Liver (tissue), 9 donors: ENCODE measurements around the gene PIGO. TPM values are rescaled to one million over a fixed set of nuclear protein-coding genes. Genes with fewer than 3 reads are reported as not detected.
A peak's percentile ranks its signal among the peaks of the same experiment; 100 is the strongest.

Experiments used
- DNase-seq: peaks from one replicate; pipeline ENCODE4 v3.0.0-alpha.2; 2017; ENCODE audit warnings: low spot score
- H3K27ac ChIP-seq, 2 donors: one replicate each; pipeline ENCODE4 v1.7.0; 2013; ENCODE audit warnings: inconsistent platforms in 2 of 2, low read length in 2 of 2, control low read depth in 1 of 2, low read depth in 1 of 2, mild to moderate bottlenecking in 1 of 2
- H3K27me3 ChIP-seq, 4 donors: one replicate each; pipeline versions ENCODE4 v1.6.1 to v1.7.0; 2013; ENCODE audit warnings: low read length in 3 of 4, inconsistent platforms in 1 of 4, mild to moderate bottlenecking in 1 of 4, moderate library complexity in 1 of 4; ENCODE audit not compliant: control insufficient read depth in 4 of 4, insufficient read depth in 4 of 4
- H3K36me3 ChIP-seq, 4 donors: one replicate each; pipeline versions ENCODE4 v1.6.1 to v1.7.0; 2013; ENCODE audit warnings: low read length in 3 of 4, mild to moderate bottlenecking in 3 of 4, low read depth in 1 of 4, moderate library complexity in 1 of 4; ENCODE audit not compliant: control insufficient read depth in 4 of 4, insufficient read depth in 3 of 4
- H3K4me1 ChIP-seq, 4 donors: one replicate each; pipeline versions ENCODE4 v1.6.1 to v1.7.0; 2013; ENCODE audit warnings: low read length in 3 of 4, mild to moderate bottlenecking in 3 of 4, moderate library complexity in 1 of 4; ENCODE audit not compliant: control insufficient read depth in 4 of 4, insufficient read depth in 4 of 4
- H3K4me3 ChIP-seq, 3 donors: one replicate each; pipeline versions ENCODE4 v1.6.1 to v1.7.0; 2013; ENCODE audit warnings: low read length in 3 of 3, control low read depth in 1 of 3, low read depth in 1 of 3, mild to moderate bottlenecking in 1 of 3
- H3K9ac ChIP-seq, 2 donors: one replicate each; pipeline ENCODE4 v1.7.0; 2013; ENCODE audit warnings: low read length in 2 of 2, mild to moderate bottlenecking in 2 of 2, moderate library complexity in 2 of 2, control low read depth in 1 of 2, low read depth in 1 of 2
- H3K9me3 ChIP-seq, 4 donors: one replicate each; pipeline versions ENCODE4 v1.6.1 to v1.7.0; 2013; ENCODE audit warnings: low read length in 3 of 4; ENCODE audit not compliant: control insufficient read depth in 4 of 4
- ATF3 ChIP-seq: IDR thresholded peaks from 2 replicates; pipeline ENCODE4 v1.6.1; 2016; ENCODE audit warnings: antibody characterized with exemption
- CTCF ChIP-seq: fragments of 150-350 bp; IDR thresholded peaks from 2 replicates; pipeline ENCODE4 v1.5.1; 2017; ENCODE audit warnings: improper control_type of control experiment, low read depth, low read length; ENCODE audit not compliant: missing input control
- EGR1 ChIP-seq, 2 donors: IDR thresholded peaks; 2 replicates each; pipeline ENCODE4 v1.6.1; 2016 to 2018; ENCODE audit warnings: antibody characterized with exemption in 2 of 2, low read depth in 2 of 2
- FOXA1 ChIP-seq: IDR thresholded peaks from 2 replicates; pipeline ENCODE4 v1.6.1; 2016; ENCODE audit warnings: antibody characterized with exemption
- FOXA2 ChIP-seq: IDR thresholded peaks from 2 replicates; pipeline ENCODE4 v1.6.1; 2016; ENCODE audit warnings: antibody characterized with exemption
- GABPA ChIP-seq, 2 donors: IDR thresholded peaks in 1 of 2; conservative IDR thresholded peaks in 1 of 2; 2 replicates each; pipeline ENCODE4 v1.6.1; 2016; ENCODE audit warnings: antibody characterized with exemption in 2 of 2, mild to moderate bottlenecking in 1 of 2, moderate library complexity in 1 of 2
- HNF4A ChIP-seq, 2 donors: conservative IDR thresholded peaks; 2 replicates each; pipeline ENCODE4 v1.6.1; 2016; ENCODE audit warnings: antibody characterized with exemption in 2 of 2, mild to moderate bottlenecking in 2 of 2
- HNF4G ChIP-seq: IDR thresholded peaks from 2 replicates; pipeline ENCODE4 v1.6.1; 2016; ENCODE audit warnings: antibody characterized with exemption
- JUND ChIP-seq, 2 donors: IDR thresholded peaks; 2 replicates each; pipeline ENCODE4 v1.6.1; 2016; ENCODE audit warnings: antibody characterized with exemption in 2 of 2
- MAX ChIP-seq: IDR thresholded peaks from 2 replicates; pipeline ENCODE4 v1.6.1; 2016; ENCODE audit warnings: antibody characterized with exemption
- NR2F2 ChIP-seq: IDR thresholded peaks from 2 replicates; pipeline ENCODE4 v1.6.1; 2016; ENCODE audit warnings: antibody characterized with exemption
- RAD21 ChIP-seq, 2 donors: IDR thresholded peaks; 2 replicates each; pipeline ENCODE4 v1.6.1; 2016; ENCODE audit warnings: antibody characterized with exemption in 2 of 2, mild to moderate bottlenecking in 2 of 2
- RXRA ChIP-seq, 2 donors: IDR thresholded peaks; 2 replicates each; pipeline ENCODE4 v1.6.1; 2017 to 2018; ENCODE audit warnings: antibody characterized with exemption in 2 of 2, mild to moderate bottlenecking in 1 of 2
- SP1 ChIP-seq: IDR thresholded peaks from 2 replicates; pipeline ENCODE4 v1.6.1; 2018; ENCODE audit warnings: antibody characterized with exemption, mild to moderate bottlenecking
- TAF1 ChIP-seq: conservative IDR thresholded peaks from 2 replicates; pipeline ENCODE4 v1.6.1; 2016; ENCODE audit warnings: antibody characterized with exemption, mild to moderate bottlenecking
- WGBS: extraction: QIAGEN DNeasy Blood & Tissue Kit; methylation state at CpG from one replicate; pipeline ENCODE4 v1.1.7; 2013; 5-methylcytosine and 5-hydroxymethylcytosine counted together
- polyA plus RNA-seq, 2 donors: library from polyadenylated mRNA; stranded (reverse) in 1 of 2; unstranded in 1 of 2; fragments of 200-250 nt in 1 of 2; fragments of >200 nt in 1 of 2; fragmentation: Nextera tagmentation in 1 of 2; extraction: Ambion mirVana in 1 of 2; gene quantifications; one replicate each; pipeline versions ENCODE4 v1.2.1 to v1.2.3, GENCODE V29; 2013 to 2015
- total RNA-seq, 2 donors: library from RNA; depleted of rRNA; stranded (reverse); fragments of >200 nt; gene quantifications; one replicate each; pipeline ENCODE4 v1.2.3, GENCODE V29; 2014
- TF ChIP-seq, protein P1 (sequence below): IDR thresholded peaks from 2 replicates; pipeline ENCODE4 v1.6.1; 2016; ENCODE audit warnings: antibody characterized with exemption, mild to moderate bottlenecking
- TF ChIP-seq, protein P2 (sequence below): IDR thresholded peaks from 2 replicates; pipeline ENCODE4 v1.6.1; 2016; ENCODE audit warnings: antibody characterized with exemption
- donor health status: healthy.
- donor health status: healthy.
- donor health status: healthy.
- donor health status: healthy.
- donor health status: healthy.

PIGO gene
- total and polyA plus RNA-seq, 4 donors, result 10.5 to 16.0 (median 15.5) TPM

- H3K9ac ChIP-seq, result peak overlapping the region; percentile 93 to 97
- H3K4me3 ChIP-seq, result peak overlapping the region; percentile 88 to 99 (median 93)
- DNase-seq, result peak; percentile 85
- no peaks in the 10 kb centered on the region for H3K27me3 ChIP-seq
- TF ChIP-seq ATF3, result no peak
- TF ChIP-seq GABPA (IDR thresholded peaks at IDR 0.05 in 1 of 2, conservative IDR thresholded peaks at IDR 0.05 in 1 of 2), result peak in 1 of 2 donors; percentile 47
- TF ChIP-seq CTCF, result peak; percentile 21
- H3K4me1 ChIP-seq, result peaks cover 9 to 31% (median 28%) of the 10 kb centered on the region in 4 donors
- H3K36me3 ChIP-seq, result peaks cover 9 to 16% (median 12%) of the 10 kb centered on the region in 4 donors
- H3K27ac ChIP-seq, result peak overlapping the region; percentile 98 to 100
- under 1% methylated on average over 79 of the region's 79 CpGs for WGBS
- H3K9me3 ChIP-seq, result no peaks in the 10 kb centered on the region
Observed at GRCh38 chr9:35071814-35072460, 24.5 kb downstream of the PIGO start.

- peak overlapping the region; percentile 88 to 99 (median 93) for H3K4me3 ChIP-seq
- 1% methylated on average over 20 of the region's 20 CpGs for WGBS
- no peak for DNase-seq
- peaks cover 9 to 31% (median 28%) of the 10 kb centered on the region in 4 donors for H3K4me1 ChIP-seq
- H3K9ac ChIP-seq, result peak overlapping the region; percentile 93 to 97
- peaks cover 12 to 22% (median 19%) of the 10 kb centered on the region in 4 donors for H3K36me3 ChIP-seq
- TF ChIP-seq SP1 (no peak), HNF4G (no peak), RXRA (IDR thresholded peaks at IDR 0.05) (no peak), HNF4A (conservative IDR thresholded peaks at IDR 0.05) (no peak), EGR1 (IDR thresholded peaks at IDR 0.05; ENCODE audit: low read depth in 2 of 2) (no peak), NR2F2 (no peak), TAF1 (no peak), FOXA1 (no peak), RAD21 (IDR thresholded peaks at IDR 0.05) (no peak), JUND (IDR thresholded peaks at IDR 0.05) (no peak)
- no peaks in the 10 kb centered on the region for H3K27me3 ChIP-seq
- H3K27ac ChIP-seq, result peak overlapping the region; percentile 98 to 100
- H3K9me3 ChIP-seq, result no peaks in the 10 kb centered on the region
Observed at GRCh38 chr9:35070823-35071813, 25.3 kb downstream of the PIGO start.

DNA sequence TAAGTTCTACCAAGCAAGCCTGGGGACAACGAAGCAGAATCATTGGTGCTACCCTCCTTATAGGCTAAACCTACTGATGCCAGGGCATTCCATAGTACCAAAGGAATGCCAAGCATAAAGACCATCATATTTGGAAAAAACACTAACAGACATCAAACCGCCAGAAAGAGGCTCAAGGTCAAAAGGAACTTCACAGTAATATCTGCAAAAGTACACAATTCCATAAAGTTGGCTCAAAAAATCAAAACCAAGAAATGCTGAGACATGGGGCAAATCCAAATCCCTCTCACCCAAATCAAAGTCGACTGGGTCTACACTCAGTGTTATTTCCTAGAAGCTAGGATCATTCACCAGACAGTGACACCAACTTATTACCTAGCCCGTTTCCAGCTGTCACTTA is 27.4 kb downstream of the PIGO start:
- H3K27me3 ChIP-seq, result no peaks in the 10 kb centered on the region
- H3K4me3 ChIP-seq, result no peak overlapping the region
- H3K9ac ChIP-seq, result no peak overlapping the region
- no peaks in the 10 kb centered on the region for H3K9me3 ChIP-seq
- 76% methylated on average over 4 of the region's 4 CpGs for WGBS
- no peak for DNase-seq
- peaks cover 9 to 31% (median 28%) of the 10 kb centered on the region in 4 donors for H3K4me1 ChIP-seq
- peaks cover 17 to 36% (median 35%) of the 10 kb centered on the region in 4 donors for H3K36me3 ChIP-seq
- no peak overlapping the region for H3K27ac ChIP-seq
- TF ChIP-seq HNF4G (no peak), MAX (no peak), SP1 (no peak), FOXA2 (no peak), ATF3 (no peak), TAF1 (no peak), NR2F2 (no peak), JUND (IDR thresholded peaks at IDR 0.05) (no peak), FOXA1 (no peak), RAD21 (IDR thresholded peaks at IDR 0.05) (no peak), GABPA (IDR thresholded peaks at IDR 0.05 in 1 of 2, conservative IDR thresholded peaks at IDR 0.05 in 1 of 2) (no peak)
- TF ChIP-seq, protein P1, sequence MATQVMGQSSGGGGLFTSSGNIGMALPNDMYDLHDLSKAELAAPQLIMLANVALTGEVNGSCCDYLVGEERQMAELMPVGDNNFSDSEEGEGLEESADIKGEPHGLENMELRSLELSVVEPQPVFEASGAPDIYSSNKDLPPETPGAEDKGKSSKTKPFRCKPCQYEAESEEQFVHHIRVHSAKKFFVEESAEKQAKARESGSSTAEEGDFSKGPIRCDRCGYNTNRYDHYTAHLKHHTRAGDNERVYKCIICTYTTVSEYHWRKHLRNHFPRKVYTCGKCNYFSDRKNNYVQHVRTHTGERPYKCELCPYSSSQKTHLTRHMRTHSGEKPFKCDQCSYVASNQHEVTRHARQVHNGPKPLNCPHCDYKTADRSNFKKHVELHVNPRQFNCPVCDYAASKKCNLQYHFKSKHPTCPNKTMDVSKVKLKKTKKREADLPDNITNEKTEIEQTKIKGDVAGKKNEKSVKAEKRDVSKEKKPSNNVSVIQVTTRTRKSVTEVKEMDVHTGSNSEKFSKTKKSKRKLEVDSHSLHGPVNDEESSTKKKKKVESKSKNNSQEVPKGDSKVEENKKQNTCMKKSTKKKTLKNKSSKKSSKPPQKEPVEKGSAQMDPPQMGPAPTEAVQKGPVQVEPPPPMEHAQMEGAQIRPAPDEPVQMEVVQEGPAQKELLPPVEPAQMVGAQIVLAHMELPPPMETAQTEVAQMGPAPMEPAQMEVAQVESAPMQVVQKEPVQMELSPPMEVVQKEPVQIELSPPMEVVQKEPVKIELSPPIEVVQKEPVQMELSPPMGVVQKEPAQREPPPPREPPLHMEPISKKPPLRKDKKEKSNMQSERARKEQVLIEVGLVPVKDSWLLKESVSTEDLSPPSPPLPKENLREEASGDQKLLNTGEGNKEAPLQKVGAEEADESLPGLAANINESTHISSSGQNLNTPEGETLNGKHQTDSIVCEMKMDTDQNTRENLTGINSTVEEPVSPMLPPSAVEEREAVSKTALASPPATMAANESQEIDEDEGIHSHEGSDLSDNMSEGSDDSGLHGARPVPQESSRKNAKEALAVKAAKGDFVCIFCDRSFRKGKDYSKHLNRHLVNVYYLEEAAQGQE, result no peak
- TF ChIP-seq, protein P2, sequence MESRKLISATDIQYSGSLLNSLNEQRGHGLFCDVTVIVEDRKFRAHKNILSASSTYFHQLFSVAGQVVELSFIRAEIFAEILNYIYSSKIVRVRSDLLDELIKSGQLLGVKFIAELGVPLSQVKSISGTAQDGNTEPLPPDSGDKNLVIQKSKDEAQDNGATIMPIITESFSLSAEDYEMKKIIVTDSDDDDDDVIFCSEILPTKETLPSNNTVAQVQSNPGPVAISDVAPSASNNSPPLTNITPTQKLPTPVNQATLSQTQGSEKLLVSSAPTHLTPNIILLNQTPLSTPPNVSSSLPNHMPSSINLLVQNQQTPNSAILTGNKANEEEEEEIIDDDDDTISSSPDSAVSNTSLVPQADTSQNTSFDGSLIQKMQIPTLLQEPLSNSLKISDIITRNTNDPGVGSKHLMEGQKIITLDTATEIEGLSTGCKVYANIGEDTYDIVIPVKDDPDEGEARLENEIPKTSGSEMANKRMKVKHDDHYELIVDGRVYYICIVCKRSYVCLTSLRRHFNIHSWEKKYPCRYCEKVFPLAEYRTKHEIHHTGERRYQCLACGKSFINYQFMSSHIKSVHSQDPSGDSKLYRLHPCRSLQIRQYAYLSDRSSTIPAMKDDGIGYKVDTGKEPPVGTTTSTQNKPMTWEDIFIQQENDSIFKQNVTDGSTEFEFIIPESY, result no peak
